PC-9 (cell line): ENCODE data around the gene TECPR1. TPM values are rescaled to one million over a fixed set of nuclear protein-coding genes. Genes with fewer than 3 reads are reported as not detected.
A peak's percentile ranks its signal among the peaks of the same experiment; 100 is the strongest.

ENCODE experiments used
- BruUV-seq: library from RNA; stranded (reverse); fragments of 400-500 nt; replicated peaks from 2 replicates; lab custom pipeline; 2021; lab: Mats Ljungman, UMichigan
- CTCF ChIA-PET: fragments of 300-600 bp; sonication (Branson Sonifier 250); formaldehyde crosslinking; loops from one replicate; lab custom pipeline; 2022; ENCODE audit warnings: antibody characterized with exemption; lab: Charles Lee
- POLR2A ChIA-PET: fragments of 300-600 bp; sonication (Branson Sonifier 250); formaldehyde crosslinking; loops from one replicate; lab custom pipeline; 2022; ENCODE audit warnings: antibody characterized with exemption; ENCODE audit not compliant: unreplicated experiment; lab: Charles Lee
- DNase-seq, 2 experiments: peaks; one replicate each; pipeline versions ENCODE4 v3.0.0 to v3.0.0-alpha.2; 2015 to 2022; ENCODE audit warnings: mixed read lengths in 1 of 2
- H2AFZ ChIP-seq: fragments of 200-600 bp; sonication (generic); 2 replicates; pipeline ENCODE4 v1.8.1; 2017; ENCODE audit warnings: antibody characterized with exemption
- H3F3A ChIP-seq: fragments of 200-600 bp; sonication (generic); 2 replicates; pipeline ENCODE4 v1.8.1; 2017; ENCODE audit warnings: antibody characterized with exemption, mild to moderate bottlenecking, low read depth; ENCODE audit not compliant: insufficient read depth
- H3K27ac ChIP-seq: fragments of 200-600 bp; sonication (generic); 2 replicates; pipeline ENCODE4 v1.6.1; 2016; ENCODE audit warnings: mixed run types
- H3K27me3 ChIP-seq: fragments of 200-600 bp; sonication (generic); 2 replicates; pipeline ENCODE4 v1.6.1; 2016; ENCODE audit warnings: low read depth, mixed run types; ENCODE audit not compliant: insufficient read depth
- H3K36me3 ChIP-seq: fragments of 200-600 bp; sonication (generic); 2 replicates; pipeline ENCODE4 v1.6.1; 2016; ENCODE audit warnings: low read depth, mixed run types
- H3K4me1 ChIP-seq: fragments of 200-600 bp; sonication (generic); replicated peaks from 2 replicates; pipeline ENCODE4 v1.6.1; 2016; ENCODE audit warnings: mixed run types; ENCODE audit not compliant: insufficient read depth
- H3K4me2 ChIP-seq: fragments of 200-600 bp; sonication (generic); 2 replicates; pipeline ENCODE4 v1.6.1; 2017; ENCODE audit warnings: mixed run types
- H3K4me3 ChIP-seq: fragments of 200-600 bp; sonication (generic); 2 replicates; pipeline ENCODE4 v1.6.1; 2016; ENCODE audit warnings: mixed run types
- H3K79me2 ChIP-seq: fragments of 200-600 bp; sonication (generic); 2 replicates; pipeline ENCODE4 v1.6.1; 2017; ENCODE audit warnings: low read depth, mixed run types
- H3K9me2 ChIP-seq: fragments of 200-600 bp; sonication (generic); 2 replicates; pipeline ENCODE4 v1.8.1; 2017; ENCODE audit warnings: mild to moderate bottlenecking; ENCODE audit not compliant: insufficient read depth
- H3K9me3 ChIP-seq: fragments of 200-600 bp; sonication (generic); 2 replicates; pipeline ENCODE4 v1.8.1; 2016; ENCODE audit warnings: low read depth; ENCODE audit not compliant: insufficient read depth
- H4K20me1 ChIP-seq: fragments of 200-600 bp; sonication (generic); 2 replicates; pipeline ENCODE4 v1.8.1; 2017; ENCODE audit not compliant: insufficient read depth
- EZH2 ChIP-seq: fragments of 200-600 bp; sonication (generic); IDR thresholded peaks from 2 replicates; pipeline ENCODE4 v1.8.0; 2017; ENCODE audit warnings: antibody characterized with exemption, low read depth
- intact Hi-C: fragments of 100-400 bp; cut with micrococcal nuclease; formaldehyde crosslinking; loops from one replicate; pipeline ENCODE4 v1.10.0; 2022; ENCODE audit not compliant: unreplicated experiment
- total RNA-seq: library from RNA; stranded (reverse); gene quantifications from 2 replicates; pipeline ENCODE4 v1.2.3, GENCODE V29; 2021
- TF ChIP-seq, protein P1 (sequence below): fragments of 200-600 bp; sonication (generic); conservative IDR thresholded peaks from 2 replicates; pipeline ENCODE4 v1.6.1; 2017; ENCODE audit warnings: mixed run types, antibody characterized with exemption, mild to moderate bottlenecking, moderate library complexity

TECPR1 gene
- total RNA-seq, 1 experiment from 2014 or later, result 22.7 TPM

DNA sequence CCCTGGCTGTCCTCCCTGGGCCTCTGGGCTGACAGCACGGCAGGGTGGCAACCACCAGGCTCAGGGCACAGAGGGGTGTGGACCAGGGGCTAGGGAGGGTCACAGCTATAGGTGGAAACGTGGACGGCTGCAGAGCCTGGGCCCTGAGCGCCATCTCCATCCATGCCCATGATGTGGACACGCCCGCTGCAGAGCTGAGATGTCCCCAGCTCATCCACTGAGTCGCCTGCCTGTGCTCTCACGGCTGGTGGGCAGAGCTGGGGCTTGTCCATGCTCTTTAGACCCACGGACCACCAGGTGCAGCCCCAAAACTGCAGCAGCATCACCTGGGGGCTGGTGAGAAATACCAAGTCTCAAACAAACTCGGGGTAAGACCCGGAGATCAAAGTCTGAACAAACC, 16.1 kb downstream of the TECPR1 start:
- BruUV-seq, result no TSS peak
- Histone ChIP-seq H3K9me2 (no peaks in the 10 kb centered on the region), H3F3A (no peaks in the 10 kb centered on the region), H3K27me3 (no peaks in the 10 kb centered on the region), H3K4me2 (no peak overlapping the region), H4K20me1 (no peaks in the 10 kb centered on the region), H3K36me3 (no peaks in the 10 kb centered on the region), H3K9me3 (no peaks in the 10 kb centered on the region), H3K4me1 (no peaks in the 10 kb centered on the region), H3K27ac (no peak overlapping the region), H3K4me3 (no peak overlapping the region), H3K79me2 (no peaks in the 10 kb centered on the region), H2AFZ (no peak overlapping the region)
- no peak for DNase-seq
- intact Hi-C loops, result no loop called here
- ChIA-PET CTCF (no interaction called here), POLR2A (no interaction called here)
- no peak for TF ChIP-seq EZH2
- TF ChIP-seq, protein P1, sequence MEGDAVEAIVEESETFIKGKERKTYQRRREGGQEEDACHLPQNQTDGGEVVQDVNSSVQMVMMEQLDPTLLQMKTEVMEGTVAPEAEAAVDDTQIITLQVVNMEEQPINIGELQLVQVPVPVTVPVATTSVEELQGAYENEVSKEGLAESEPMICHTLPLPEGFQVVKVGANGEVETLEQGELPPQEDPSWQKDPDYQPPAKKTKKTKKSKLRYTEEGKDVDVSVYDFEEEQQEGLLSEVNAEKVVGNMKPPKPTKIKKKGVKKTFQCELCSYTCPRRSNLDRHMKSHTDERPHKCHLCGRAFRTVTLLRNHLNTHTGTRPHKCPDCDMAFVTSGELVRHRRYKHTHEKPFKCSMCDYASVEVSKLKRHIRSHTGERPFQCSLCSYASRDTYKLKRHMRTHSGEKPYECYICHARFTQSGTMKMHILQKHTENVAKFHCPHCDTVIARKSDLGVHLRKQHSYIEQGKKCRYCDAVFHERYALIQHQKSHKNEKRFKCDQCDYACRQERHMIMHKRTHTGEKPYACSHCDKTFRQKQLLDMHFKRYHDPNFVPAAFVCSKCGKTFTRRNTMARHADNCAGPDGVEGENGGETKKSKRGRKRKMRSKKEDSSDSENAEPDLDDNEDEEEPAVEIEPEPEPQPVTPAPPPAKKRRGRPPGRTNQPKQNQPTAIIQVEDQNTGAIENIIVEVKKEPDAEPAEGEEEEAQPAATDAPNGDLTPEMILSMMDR, result no peak

- no peak overlapping the region for H2AFZ ChIP-seq
- ChIA-PET POLR2A (no interaction called here), CTCF (interaction anchor here (0.6 kb wide), 1 partner anchor 832 kb away, joined by 10 read pairs; no protein-coding TSS in a partner anchor)
- no peak for DNase-seq
- TSS peak; percentile 14 for BruUV-seq
- TF ChIP-seq EZH2, result no peak
- TF ChIP-seq, protein P1, result no peak
- H3K4me3 ChIP-seq, result no peak overlapping the region
- no peaks in the 10 kb centered on the region for H3K36me3 ChIP-seq
- H3K9me3 ChIP-seq, result no peaks in the 10 kb centered on the region
- H3K4me2 ChIP-seq, result no peak overlapping the region
- H3K27ac ChIP-seq, result no peak overlapping the region
- no peaks in the 10 kb centered on the region for H4K20me1 ChIP-seq
- no peaks in the 10 kb centered on the region for H3K4me1 ChIP-seq
- intact Hi-C loops, result no loop called here
- no peaks in the 10 kb centered on the region for H3F3A ChIP-seq
- H3K79me2 ChIP-seq, result no peaks in the 10 kb centered on the region
- no peaks in the 10 kb centered on the region for H3K9me2 ChIP-seq
- no peaks in the 10 kb centered on the region for H3K27me3 ChIP-seq
Observed at GRCh38 chr7:98234429-98235147, 17.4 kb downstream of the TECPR1 start.

DNA sequence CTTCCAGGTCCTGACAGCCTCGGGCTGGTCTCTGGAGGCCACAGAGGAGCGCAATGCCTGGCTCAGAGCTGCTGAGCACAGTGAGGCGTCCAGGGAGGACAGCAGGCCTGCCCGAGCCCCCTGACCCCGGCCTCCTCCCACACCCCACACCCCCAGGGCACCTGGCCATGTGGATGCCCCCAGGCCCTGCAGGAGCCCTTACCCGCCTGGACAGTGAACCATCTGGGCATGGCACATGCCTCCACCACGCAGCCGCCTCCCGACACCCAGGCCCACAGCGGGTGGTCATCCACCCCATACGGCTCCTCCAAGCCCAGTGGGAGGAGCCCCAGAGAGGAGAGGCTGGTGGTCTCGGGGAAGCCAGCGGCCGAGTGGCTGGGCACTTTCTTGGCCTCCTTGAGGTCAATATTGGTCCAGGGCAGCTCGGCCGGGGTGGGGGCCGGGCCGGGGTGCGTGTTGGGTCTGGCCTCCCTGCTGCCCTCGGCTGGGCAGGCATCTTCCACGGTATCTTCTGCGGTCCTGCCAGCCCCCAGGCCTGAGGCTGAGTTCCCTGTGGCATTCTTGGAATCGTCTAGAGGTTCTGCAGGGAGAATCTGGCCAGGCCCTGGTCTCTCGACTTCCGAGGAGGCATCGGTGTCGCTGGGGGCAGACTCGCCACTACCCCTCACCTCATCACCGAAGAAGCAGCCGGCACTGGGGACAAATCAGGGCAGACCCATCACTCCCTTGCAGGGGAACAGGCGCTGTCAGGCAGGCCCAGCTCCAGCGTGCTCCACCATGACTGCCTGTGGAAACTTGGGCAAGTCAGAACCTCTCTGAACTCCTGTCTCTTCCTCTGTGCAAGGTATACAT, 18.6 kb downstream of the TECPR1 start:
- no peak overlapping the region for H2AFZ ChIP-seq
- no peak for DNase-seq
- ChIA-PET POLR2A (no interaction called here), CTCF (interaction anchor here (0.6 kb wide), 1 partner anchor 36 kb away, joined by 5 read pairs; no protein-coding TSS in a partner anchor)
- H3K27me3 ChIP-seq, result no peaks in the 10 kb centered on the region
- H3K4me2 ChIP-seq, result no peak overlapping the region
- no peaks in the 10 kb centered on the region for H3K36me3 ChIP-seq
- no peaks in the 10 kb centered on the region for H3F3A ChIP-seq
- H3K9me2 ChIP-seq, result no peaks in the 10 kb centered on the region
- H3K27ac ChIP-seq, result no peak overlapping the region
- TF ChIP-seq, protein P1, result no peak
- TF ChIP-seq EZH2, result no peak
- H3K4me3 ChIP-seq, result no peak overlapping the region
- H4K20me1 ChIP-seq, result no peaks in the 10 kb centered on the region
- H3K9me3 ChIP-seq, result no peaks in the 10 kb centered on the region
- H3K4me1 ChIP-seq, result no peaks in the 10 kb centered on the region
- no TSS peak for BruUV-seq
- intact Hi-C loops, result no loop called here
- no peaks in the 10 kb centered on the region for H3K79me2 ChIP-seq
